ENCODE data around the gene ATP2C2. TPM values are rescaled to one million over a fixed set of nuclear protein-coding genes. Genes with fewer than 3 reads are reported as not detected.

The ATP2C2 gene
- total RNA-seq, 1 experiment from 2014 or later, result 20.3 TPM

- RAD21 ChIA-PET (ENCODE audit: low non-redundant PET in 1 of 2, low total read pairs in 2 of 2, uncharacterized antibody in 2 of 2, unreplicated experiment in 2 of 2), result no interaction called here
- POLR2A ChIA-PET, result no interaction called here
- no TSS peak for BruUV-seq (replicated peaks)
- Histone ChIP-seq H3K4me1 (ENCODE audit: control insufficient read depth in 1 of 2, insufficient read depth in 2 of 2, low read length in 2 of 2) (peaks cover 0 to 6% of the 10 kb centered on the region in 2 experiments; a peak in 1 of 4 replicates), H4K20me1 (ENCODE audit: insufficient read depth) (no peaks in the 10 kb centered on the region), H3K9me3 (ENCODE audit: control insufficient read depth in 1 of 2, insufficient read depth in 1 of 2, low read depth in 1 of 2, low read length in 2 of 2) (no peaks in the 10 kb centered on the region), H3K36me3 (ENCODE audit: control insufficient read depth in 1 of 2, insufficient read depth in 2 of 2, low read length in 2 of 2) (no peaks in the 10 kb centered on the region), H3K9me2 (ENCODE audit: insufficient read depth) (0 out of 2 replicates have a peak, but pooled peaks cover 5% of the 10 kb centered on the region), H3K9ac (ENCODE audit: low read length) (no peak overlapping the region), H3K4me3 (replicated peaks in 1 of 2; ENCODE audit: low read depth in 1 of 2, low read length in 2 of 2) (no peak overlapping the region), H3K4me2 (ENCODE audit: low read length) (no peak overlapping the region), H3K79me2 (ENCODE audit: insufficient read depth, low read length) (no peaks in the 10 kb centered on the region), H3K27me3 (ENCODE audit: insufficient read depth, low read length) (no peaks in the 10 kb centered on the region), H2AFZ (ENCODE audit: low read depth, low read length, poor library complexity, severe bottlenecking) (no peak overlapping the region), H3K27ac (ENCODE audit: low read depth, low read length) (no peak overlapping the region)
- TF ChIP-seq MAX (IDR thresholded peaks at IDR 0.05), result no peak
- TF ChIP-seq CEBPB (IDR thresholded peaks at IDR 0.05; ENCODE audit: low read depth), result no peak
- no peak for TF ChIP-seq POLR2AphosphoS5 (IDR thresholded peaks at IDR 0.05; ENCODE audit: low read depth, low read length)
- no peak for TF ChIP-seq TCF7L2 (IDR thresholded peaks at IDR 0.05; ENCODE audit: borderline replicate concordance, extremely low read depth, insufficient read depth, insufficient read length)
- CTCF ChIA-PET, result no interaction called here
- ATAC-seq (no peak), DNase-seq (ENCODE audit: low read depth, low spot score) (no peak)
- intact Hi-C loops (cut with micrococcal nuclease), result no loop called here
Measured at GRCh38 chr16:84426804-84427203, 58.5 kb downstream of the ATP2C2 start.

- H3K9me3 ChIP-seq (ENCODE audit: control insufficient read depth in 1 of 2, insufficient read depth in 1 of 2, low read depth in 1 of 2, low read length in 2 of 2), result no peaks in the 10 kb centered on the region
- no peak overlapping the region for H3K4me3 ChIP-seq (replicated peaks in 1 of 2; ENCODE audit: low read depth in 1 of 2, low read length in 2 of 2)
- H3K79me2 ChIP-seq (ENCODE audit: insufficient read depth, low read length), result no peaks in the 10 kb centered on the region
- H2AFZ ChIP-seq (ENCODE audit: low read depth, low read length, poor library complexity, severe bottlenecking), result no peak overlapping the region
- H4K20me1 ChIP-seq (ENCODE audit: insufficient read depth), result no peaks in the 10 kb centered on the region
- no peak for DNase-seq (ENCODE audit: low read depth, low spot score)
- H3K4me1 ChIP-seq (ENCODE audit: control insufficient read depth in 1 of 2, insufficient read depth in 2 of 2, low read length in 2 of 2), result peaks cover 0 to 6% of the 10 kb centered on the region in 2 experiments; a peak in 1 of 4 replicates
- POLR2A ChIA-PET, result no interaction called here
- RAD21 ChIA-PET (ENCODE audit: low non-redundant PET in 1 of 2, low total read pairs in 2 of 2, uncharacterized antibody in 2 of 2, unreplicated experiment in 2 of 2), result no interaction called here
- no TSS peak for BruUV-seq (replicated peaks)
- H3K27me3 ChIP-seq (ENCODE audit: insufficient read depth, low read length), result no peaks in the 10 kb centered on the region
- H3K9ac ChIP-seq (ENCODE audit: low read length), result no peak overlapping the region
- no peak overlapping the region for H3K4me2 ChIP-seq (ENCODE audit: low read length)
- CTCF ChIA-PET, result no interaction called here
- no peak overlapping the region for H3K27ac ChIP-seq (ENCODE audit: low read depth, low read length)
- intact Hi-C loops (cut with micrococcal nuclease), result no loop called here
- ATAC-seq, result no peak
- no peaks in the 10 kb centered on the region for H3K36me3 ChIP-seq (ENCODE audit: control insufficient read depth in 1 of 2, insufficient read depth in 2 of 2, low read length in 2 of 2)
- H3K9me2 ChIP-seq (ENCODE audit: insufficient read depth), result 0 out of 2 replicates have a peak, but pooled peaks cover 5% of the 10 kb centered on the region
- TF ChIP-seq, protein P1, sequence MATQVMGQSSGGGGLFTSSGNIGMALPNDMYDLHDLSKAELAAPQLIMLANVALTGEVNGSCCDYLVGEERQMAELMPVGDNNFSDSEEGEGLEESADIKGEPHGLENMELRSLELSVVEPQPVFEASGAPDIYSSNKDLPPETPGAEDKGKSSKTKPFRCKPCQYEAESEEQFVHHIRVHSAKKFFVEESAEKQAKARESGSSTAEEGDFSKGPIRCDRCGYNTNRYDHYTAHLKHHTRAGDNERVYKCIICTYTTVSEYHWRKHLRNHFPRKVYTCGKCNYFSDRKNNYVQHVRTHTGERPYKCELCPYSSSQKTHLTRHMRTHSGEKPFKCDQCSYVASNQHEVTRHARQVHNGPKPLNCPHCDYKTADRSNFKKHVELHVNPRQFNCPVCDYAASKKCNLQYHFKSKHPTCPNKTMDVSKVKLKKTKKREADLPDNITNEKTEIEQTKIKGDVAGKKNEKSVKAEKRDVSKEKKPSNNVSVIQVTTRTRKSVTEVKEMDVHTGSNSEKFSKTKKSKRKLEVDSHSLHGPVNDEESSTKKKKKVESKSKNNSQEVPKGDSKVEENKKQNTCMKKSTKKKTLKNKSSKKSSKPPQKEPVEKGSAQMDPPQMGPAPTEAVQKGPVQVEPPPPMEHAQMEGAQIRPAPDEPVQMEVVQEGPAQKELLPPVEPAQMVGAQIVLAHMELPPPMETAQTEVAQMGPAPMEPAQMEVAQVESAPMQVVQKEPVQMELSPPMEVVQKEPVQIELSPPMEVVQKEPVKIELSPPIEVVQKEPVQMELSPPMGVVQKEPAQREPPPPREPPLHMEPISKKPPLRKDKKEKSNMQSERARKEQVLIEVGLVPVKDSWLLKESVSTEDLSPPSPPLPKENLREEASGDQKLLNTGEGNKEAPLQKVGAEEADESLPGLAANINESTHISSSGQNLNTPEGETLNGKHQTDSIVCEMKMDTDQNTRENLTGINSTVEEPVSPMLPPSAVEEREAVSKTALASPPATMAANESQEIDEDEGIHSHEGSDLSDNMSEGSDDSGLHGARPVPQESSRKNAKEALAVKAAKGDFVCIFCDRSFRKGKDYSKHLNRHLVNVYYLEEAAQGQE (IDR thresholded peaks at IDR 0.05; ENCODE audit: low read depth), result no peak
- TF ChIP-seq CEBPB (IDR thresholded peaks at IDR 0.05; ENCODE audit: low read depth) (no peak), ZBTB33 (IDR thresholded peaks at IDR 0.05; ENCODE audit: extremely low read depth, insufficient replicate concordance, low read length) (no peak), EZH2 (IDR thresholded peaks at IDR 0.05) (no peak), ELF1 (IDR thresholded peaks at IDR 0.05; ENCODE audit: borderline replicate concordance, low read depth) (no peak), ZFX (IDR thresholded peaks at IDR 0.05) (no peak), SRF (IDR thresholded peaks at IDR 0.05; ENCODE audit: low read depth) (no peak), POLR2AphosphoS5 (IDR thresholded peaks at IDR 0.05; ENCODE audit: low read depth, low read length) (no peak), YY1 (IDR thresholded peaks at IDR 0.05; ENCODE audit: extremely low read depth, insufficient replicate concordance, low read depth, low read length) (no peak), CBX3 (IDR thresholded peaks at IDR 0.05; ENCODE audit: low read depth) (no peak), SIN3A (IDR thresholded peaks at IDR 0.05; ENCODE audit: low read depth) (no peak), ZNF274 (IDR thresholded peaks at IDR 0.05; ENCODE audit: low read depth, low read length) (no peak), EZH2phosphoT487 (IDR thresholded peaks at IDR 0.05; ENCODE audit: borderline replicate concordance) (no peak)
Measured at GRCh38 chr16:84427553-84427952, 59.2 kb downstream of the ATP2C2 start.

All from HCT116 (cell line).